ENCODE measurements around the gene UQCC2.

Gene UQCC2

GRCh38 chr6:33694977-33695376 lies 16.5 kb downstream of the UQCC2 start:
- H3K4me1 ChIP-seq (ENCODE audit: control insufficient read depth, insufficient read depth, low read length), result peaks cover 29% of the 10 kb centered on the region; the same call in 1 of the 2 replicates
- H3K9ac ChIP-seq (ENCODE audit: low read length), result no peak overlapping the region
- no peak overlapping the region for H3K27ac ChIP-seq (ENCODE audit: low read depth, low read length)
- H3K27me3 ChIP-seq (ENCODE audit: control insufficient read depth, insufficient read depth, low read length), result no peaks in the 10 kb centered on the region
- H3K9me3 ChIP-seq (ENCODE audit: control insufficient read depth, insufficient read depth, low read depth, low read length), result no peaks in the 10 kb centered on the region
- no peak overlapping the region for H3K4me3 ChIP-seq (ENCODE audit: low read depth, low read length)
- H3K36me3 ChIP-seq (ENCODE audit: control insufficient read depth, insufficient read depth, low read length), result peaks cover 97% of the 10 kb centered on the region

DNA sequence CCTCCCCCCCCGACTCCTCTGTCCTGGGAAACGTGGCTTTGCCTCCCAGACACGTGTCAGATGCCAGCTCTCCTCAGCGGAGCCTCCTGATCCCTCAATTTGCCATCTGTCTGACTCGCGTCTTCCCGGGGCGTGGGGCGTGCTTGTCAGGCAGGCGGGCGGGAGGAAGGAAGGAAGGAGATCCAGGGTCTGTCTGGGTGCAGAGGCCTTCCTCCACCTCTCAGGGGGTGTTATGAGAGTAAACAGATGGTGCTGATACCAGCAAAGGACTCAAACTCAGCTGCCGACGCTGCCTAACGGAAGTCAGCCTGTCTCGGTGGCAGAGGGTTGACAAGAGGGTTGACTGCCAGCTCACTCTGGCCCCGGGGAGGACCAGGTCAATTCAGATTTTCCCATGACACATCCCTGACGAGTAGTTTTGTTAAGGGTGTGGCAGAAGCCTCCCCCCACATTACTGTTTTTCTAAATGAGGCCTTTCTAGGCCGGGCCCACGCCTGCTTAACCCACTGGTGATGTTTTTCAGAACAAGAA lies 17.0 kb downstream of the UQCC2 start:
- peaks cover 97% of the 10 kb centered on the region for H3K36me3 ChIP-seq (ENCODE audit: control insufficient read depth, insufficient read depth, low read length)
- H3K27me3 ChIP-seq (ENCODE audit: control insufficient read depth, insufficient read depth, low read length), result no peaks in the 10 kb centered on the region
- H3K4me3 ChIP-seq (ENCODE audit: low read depth, low read length), result no peak overlapping the region
- H3K9me3 ChIP-seq (ENCODE audit: control insufficient read depth, insufficient read depth, low read depth, low read length), result no peaks in the 10 kb centered on the region
- peaks cover 29% of the 10 kb centered on the region; the same call in 1 of the 2 replicates for H3K4me1 ChIP-seq (ENCODE audit: control insufficient read depth, insufficient read depth, low read length)
- H3K27ac ChIP-seq (ENCODE audit: low read depth, low read length), result no peak overlapping the region
- no peak overlapping the region for H3K9ac ChIP-seq (ENCODE audit: low read length)

GRCh38 chr6:33693186-33694105 lies 18.1 kb downstream of the UQCC2 start:
- peaks cover 29% of the 10 kb centered on the region; the same call in 1 of the 2 replicates for H3K4me1 ChIP-seq (ENCODE audit: control insufficient read depth, insufficient read depth, low read length)
- no peak overlapping the region for H3K9ac ChIP-seq (ENCODE audit: low read length)
- H3K27ac ChIP-seq (ENCODE audit: low read depth, low read length), result no peak overlapping the region

DNA sequence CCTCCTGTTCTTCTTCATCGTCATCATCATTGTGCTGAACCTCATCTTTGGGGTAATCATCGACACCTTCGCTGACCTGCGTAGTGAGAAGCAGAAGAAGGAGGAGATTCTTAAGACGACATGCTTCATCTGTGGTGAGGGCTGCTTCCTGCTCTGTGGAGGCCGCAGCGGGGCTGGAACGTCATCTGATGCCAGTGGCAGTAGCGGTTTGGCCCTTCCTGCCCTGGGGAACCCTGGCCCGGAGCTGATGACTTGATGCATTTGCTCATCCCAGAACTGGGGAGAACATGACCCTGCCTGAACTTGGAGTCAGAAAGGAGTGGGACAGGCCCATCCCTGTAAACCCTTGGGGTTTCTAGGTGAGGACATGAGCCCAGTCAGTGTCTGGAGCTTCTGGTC lies 18.7 kb downstream of the UQCC2 start:
- Histone ChIP-seq H3K27ac (ENCODE audit: low read depth, low read length) (no peak overlapping the region), H3K36me3 (ENCODE audit: control insufficient read depth, insufficient read depth, low read length) (peaks cover 97% of the 10 kb centered on the region), H3K4me3 (ENCODE audit: low read depth, low read length) (no peak overlapping the region), H3K9me3 (ENCODE audit: control insufficient read depth, insufficient read depth, low read depth, low read length) (no peaks in the 10 kb centered on the region), H3K9ac (ENCODE audit: low read length) (no peak overlapping the region), H3K4me1 (ENCODE audit: control insufficient read depth, insufficient read depth, low read length) (peaks cover 27% of the 10 kb centered on the region; the same call in 1 of the 2 replicates), H3K27me3 (ENCODE audit: control insufficient read depth, insufficient read depth, low read length) (no peaks in the 10 kb centered on the region)

More at GRCh38 chr6:33693186-33694105, 18.1 kb downstream of the UQCC2 start:
- no peaks in the 10 kb centered on the region for H3K9me3 ChIP-seq (ENCODE audit: control insufficient read depth, insufficient read depth, low read depth, low read length)
- H3K27me3 ChIP-seq (ENCODE audit: control insufficient read depth, insufficient read depth, low read length), result no peaks in the 10 kb centered on the region
- no peak overlapping the region for H3K4me3 ChIP-seq (ENCODE audit: low read depth, low read length)
- H3K36me3 ChIP-seq (ENCODE audit: control insufficient read depth, insufficient read depth, low read length), result peaks cover 98% of the 10 kb centered on the region

- peaks cover 97% of the 10 kb centered on the region for H3K36me3 ChIP-seq (ENCODE audit: control insufficient read depth, insufficient read depth, low read length)
- peaks cover 21% of the 10 kb centered on the region; the same call in 1 of the 2 replicates for H3K4me1 ChIP-seq (ENCODE audit: control insufficient read depth, insufficient read depth, low read length)
- no peak overlapping the region for H3K27ac ChIP-seq (ENCODE audit: low read depth, low read length)
Observed at GRCh38 chr6:33692078-33692759, 19.3 kb downstream of the UQCC2 start.

GRCh38 chr6:33691456-33692077 lies 19.9 kb downstream of the UQCC2 start:
- Histone ChIP-seq H3K36me3 (ENCODE audit: control insufficient read depth, insufficient read depth, low read length) (peaks cover 98% of the 10 kb centered on the region), H3K9ac (ENCODE audit: low read length) (no peak overlapping the region)

More at GRCh38 chr6:33692078-33692759, 19.3 kb downstream of the UQCC2 start:
- no peak overlapping the region for H3K4me3 ChIP-seq (ENCODE audit: low read depth, low read length)
- no peaks in the 10 kb centered on the region for H3K27me3 ChIP-seq (ENCODE audit: control insufficient read depth, insufficient read depth, low read length)
- H3K9ac ChIP-seq (ENCODE audit: low read length), result no peak overlapping the region
- H3K9me3 ChIP-seq (ENCODE audit: control insufficient read depth, insufficient read depth, low read depth, low read length), result no peaks in the 10 kb centered on the region

GRCh38 chr6:33690766-33691165 lies 20.7 kb downstream of the UQCC2 start:
- Histone ChIP-seq H3K9ac (ENCODE audit: low read length) (no peak overlapping the region), H3K4me3 (ENCODE audit: low read depth, low read length) (no peak overlapping the region), H3K36me3 (ENCODE audit: control insufficient read depth, insufficient read depth, low read length) (peaks cover 98% of the 10 kb centered on the region), H3K9me3 (ENCODE audit: control insufficient read depth, insufficient read depth, low read depth, low read length) (no peaks in the 10 kb centered on the region), H3K4me1 (ENCODE audit: control insufficient read depth, insufficient read depth, low read length) (peaks cover 16% of the 10 kb centered on the region; the same call in 1 of the 2 replicates), H3K27ac (ENCODE audit: low read depth, low read length) (no peak overlapping the region), H3K27me3 (ENCODE audit: control insufficient read depth, insufficient read depth, low read length) (no peaks in the 10 kb centered on the region)

More at GRCh38 chr6:33691456-33692077, 19.9 kb downstream of the UQCC2 start:
- H3K4me1 ChIP-seq (ENCODE audit: control insufficient read depth, insufficient read depth, low read length), result peaks cover 16% of the 10 kb centered on the region; the same call in 1 of the 2 replicates
- H3K27me3 ChIP-seq (ENCODE audit: control insufficient read depth, insufficient read depth, low read length), result no peaks in the 10 kb centered on the region
- H3K9me3 ChIP-seq (ENCODE audit: control insufficient read depth, insufficient read depth, low read depth, low read length), result no peaks in the 10 kb centered on the region
- H3K27ac ChIP-seq (ENCODE audit: low read depth, low read length), result no peak overlapping the region
- no peak overlapping the region for H3K4me3 ChIP-seq (ENCODE audit: low read depth, low read length)

GRCh38 chr6:33689879-33690278 lies 21.6 kb downstream of the UQCC2 start:
- no peak overlapping the region for H3K9ac ChIP-seq (ENCODE audit: low read length)
- no peaks in the 10 kb centered on the region for H3K9me3 ChIP-seq (ENCODE audit: control insufficient read depth, insufficient read depth, low read depth, low read length)
- no peak overlapping the region for H3K27ac ChIP-seq (ENCODE audit: low read depth, low read length)
- H3K4me3 ChIP-seq (ENCODE audit: low read depth, low read length), result no peak overlapping the region
- peaks cover 16% of the 10 kb centered on the region; the same call in 1 of the 2 replicates for H3K4me1 ChIP-seq (ENCODE audit: control insufficient read depth, insufficient read depth, low read length)
- peaks cover 98% of the 10 kb centered on the region for H3K36me3 ChIP-seq (ENCODE audit: control insufficient read depth, insufficient read depth, low read length)
- no peaks in the 10 kb centered on the region for H3K27me3 ChIP-seq (ENCODE audit: control insufficient read depth, insufficient read depth, low read length)

GRCh38 chr6:33689148-33689494 lies 22.4 kb downstream of the UQCC2 start:
- Histone ChIP-seq H3K4me3 (ENCODE audit: low read depth, low read length) (no peak overlapping the region), H3K9ac (ENCODE audit: low read length) (no peak overlapping the region), H3K27me3 (ENCODE audit: control insufficient read depth, insufficient read depth, low read length) (no peaks in the 10 kb centered on the region), H3K36me3 (ENCODE audit: control insufficient read depth, insufficient read depth, low read length) (peaks cover 98% of the 10 kb centered on the region), H3K27ac (ENCODE audit: low read depth, low read length) (no peak overlapping the region), H3K9me3 (ENCODE audit: control insufficient read depth, insufficient read depth, low read depth, low read length) (no peaks in the 10 kb centered on the region), H3K4me1 (ENCODE audit: control insufficient read depth, insufficient read depth, low read length) (peaks cover 16% of the 10 kb centered on the region; the same call in 1 of the 2 replicates)

- Histone ChIP-seq H3K9ac (ENCODE audit: low read length) (no peak overlapping the region), H3K36me3 (ENCODE audit: control insufficient read depth, insufficient read depth, low read length) (peaks cover 98% of the 10 kb centered on the region), H3K27me3 (ENCODE audit: control insufficient read depth, insufficient read depth, low read length) (no peaks in the 10 kb centered on the region), H3K4me3 (ENCODE audit: low read depth, low read length) (no peak overlapping the region), H3K4me1 (ENCODE audit: control insufficient read depth, insufficient read depth, low read length) (peaks cover 16% of the 10 kb centered on the region; the same call in 1 of the 2 replicates), H3K27ac (ENCODE audit: low read depth, low read length) (no peak overlapping the region), H3K9me3 (ENCODE audit: control insufficient read depth, insufficient read depth, low read depth, low read length) (no peaks in the 10 kb centered on the region)
Observed at GRCh38 chr6:33688451-33689147, 22.9 kb downstream of the UQCC2 start.
